Right atrium auricular region (tissue), 2 donors: ENCODE results near the gene FGF21. TPM values are rescaled to one million over a fixed set of nuclear protein-coding genes. Genes with fewer than 3 reads are reported as not detected.
"Not testable (repeated sequence)": the region's sequence is repeated elsewhere in the genome, so short reads cannot be mapped to it uniquely, and the experiment has no call there.

Experiments
- DNase-seq: peaks from one replicate; pipeline ENCODE4 v3.0.0-alpha.2; 2019; ENCODE audit warnings: low spot score
- H3K27ac ChIP-seq, 2 donors: fragments of 200-600 bp; sonication (generic); 1 replicate in 1 of 2; 2 replicates in 1 of 2; pipeline ENCODE4 v1.5.1; 2016 to 2019
- H3K27me3 ChIP-seq, 2 donors: fragments of 200-600 bp; sonication (generic); one replicate each; pipeline versions ENCODE4 v1.5.1 to v1.6.0; 2017 to 2019
- H3K36me3 ChIP-seq: fragments of 200-600 bp; sonication (generic); one replicate; pipeline ENCODE4 v1.5.1; 2016
- H3K4me1 ChIP-seq, 2 donors: fragments of 200-600 bp; sonication (generic); one replicate each; pipeline versions ENCODE4 v1.5.1 to v1.6.0; 2017 to 2019
- H3K4me3 ChIP-seq, 2 donors: fragments of 200-600 bp; sonication (generic); 1 replicate in 1 of 2; 2 replicates in 1 of 2; pipeline ENCODE4 v1.5.1; 2017 to 2019; ENCODE audit warnings: mild to moderate bottlenecking in 1 of 2, moderate library complexity in 1 of 2
- H3K9me3 ChIP-seq, 2 donors: fragments of 200-600 bp; sonication (generic); one replicate each; pipeline ENCODE4 v1.5.1; 2019
- CTCF ChIP-seq, 2 donors: fragments of 200-600 bp; sonication (generic); IDR thresholded peaks; one replicate each; pipeline ENCODE4 v1.5.1; 2019; ENCODE audit warnings: antibody characterized with exemption in 2 of 2
- total RNA-seq, 2 donors: library from RNA; depleted of rRNA; stranded (reverse); fragments of >200 nt; gene quantifications; one replicate each; pipeline ENCODE4 v1.1.0, GENCODE V29; 2016

Gene FGF21
- total RNA-seq, 2 donors from 2014 or later, result not detected

GRCh38 chr19:48714759-48715675, 40.3 kb upstream of the FGF21 start:
- Histone ChIP-seq H3K27me3 (no peaks in the 10 kb centered on the region), H3K4me3 (peak overlapping the region; percentile 43 to 55), H3K4me1 (peaks cover 0 to 63% of the 10 kb centered on the region in 2 donors), H3K36me3 (no peaks in the 10 kb centered on the region), H3K27ac (peak overlapping the region; percentile 86 to 91), H3K9me3 (peaks cover 0 to 4% of the 10 kb centered on the region in 2 donors)
- no peak for DNase-seq
- TF ChIP-seq CTCF (IDR thresholded peaks at IDR 0.05), result no peak

GRCh38 chr19:48715681-48716171, 39.6 kb upstream of the FGF21 start:
- H3K4me3 ChIP-seq, result peak overlapping the region in 1 of 2 donors; percentile 55
- peaks cover 0 to 67% of the 10 kb centered on the region in 2 donors for H3K4me1 ChIP-seq
- no peak for DNase-seq
- no peak for TF ChIP-seq CTCF (IDR thresholded peaks at IDR 0.05)
- no peaks in the 10 kb centered on the region for H3K36me3 ChIP-seq
- peaks cover 0 to 4% of the 10 kb centered on the region in 2 donors for H3K9me3 ChIP-seq
- H3K27me3 ChIP-seq, result no peaks in the 10 kb centered on the region
- peak overlapping the region; percentile 86 to 91 for H3K27ac ChIP-seq

GRCh38 chr19:48716562-48717291, 38.6 kb upstream of the FGF21 start:
- H3K36me3 ChIP-seq, result no peaks in the 10 kb centered on the region
- DNase-seq, result no peak
- H3K4me3 ChIP-seq, result peak overlapping the region; percentile 8 to 55
- TF ChIP-seq CTCF (IDR thresholded peaks at IDR 0.05), result no peak
- peak overlapping the region; percentile 86 to 91 for H3K27ac ChIP-seq
- H3K27me3 ChIP-seq, result no peaks in the 10 kb centered on the region
- H3K4me1 ChIP-seq, result peaks cover 0 to 67% of the 10 kb centered on the region in 2 donors
- H3K9me3 ChIP-seq, result no peaks in the 10 kb centered on the region

- H3K27me3 ChIP-seq, H3K9me3 ChIP-seq, H3K4me3 ChIP-seq, H3K36me3 ChIP-seq, DNase-seq, H3K27ac ChIP-seq: not testable (repeated sequence)
- peaks cover 0 to 64% of the 10 kb centered on the region in 2 donors for H3K4me1 ChIP-seq
Observed at GRCh38 chr19:48718106-48718505, 37.2 kb upstream of the FGF21 start.

- H3K4me1 ChIP-seq, result peaks cover 0 to 57% of the 10 kb centered on the region in 2 donors
Observed at GRCh38 chr19:48718711-48719231, 36.6 kb upstream of the FGF21 start.

More at GRCh38 chr19:48718711-48719231, 36.6 kb upstream of the FGF21 start:
- no peak for TF ChIP-seq CTCF (IDR thresholded peaks at IDR 0.05)
- H3K36me3 ChIP-seq, result no peaks in the 10 kb centered on the region
- no peaks in the 10 kb centered on the region for H3K27me3 ChIP-seq
- no peak overlapping the region for H3K4me3 ChIP-seq
- peak overlapping the region; percentile 80 to 89 for H3K27ac ChIP-seq
- no peaks in the 10 kb centered on the region for H3K9me3 ChIP-seq
- no peak for DNase-seq
